K562 (cell line): ENCODE measurements around the gene UBN1. TPM values are rescaled to one million over a fixed set of nuclear protein-coding genes. Genes with fewer than 3 reads are reported as not detected.

Experiments
- CCNT2 ChIP-seq: IDR thresholded peaks from 2 replicates; pipeline ENCODE4 v1.6.1; 2011; ENCODE audit warnings: borderline replicate concordance, low read depth, mild to moderate bottlenecking, moderate library complexity, mixed read lengths, low read length; ENCODE audit not compliant: insufficient read length; ENCODE audit errors: extremely low read depth
- CHAMP1 ChIP-seq: fragments of 450-650 bp; IDR thresholded peaks from 2 replicates; pipeline ENCODE4 v1.6.1; 2016; ENCODE audit warnings: mild to moderate bottlenecking
- ETS1 ChIP-seq: conservative IDR thresholded peaks from 2 replicates; pipeline ENCODE4 v1.6.1; 2011; ENCODE audit warnings: low read depth, mild to moderate bottlenecking, low read length; ENCODE audit not compliant: control insufficient read depth
- FOXK1 ChIP-seq: sonication (generic); formaldehyde crosslinking; IDR thresholded peaks from 2 replicates; pipeline ENCODE4 v1.8.0; 2022; ENCODE audit warnings: missing genetic modification reagents, mild to moderate bottlenecking, borderline replicate concordance
- IRF2 ChIP-seq: sonication (generic); formaldehyde crosslinking; IDR thresholded peaks from 2 replicates; pipeline ENCODE4 v1.8.1; 2022; ENCODE audit warnings: mild to moderate bottlenecking, missing genetic modification reagents
- KLF13 ChIP-seq: fragments of 450-650 bp; IDR thresholded peaks from 2 replicates; pipeline ENCODE4 v1.6.1; 2016; ENCODE audit warnings: missing genetic modification characterization, low read depth, mild to moderate bottlenecking, missing compliant biosample characterization, moderate library complexity, borderline replicate concordance
- KLF16 ChIP-seq: IDR thresholded peaks from 2 replicates; pipeline ENCODE4 v1.6.1; 2016; ENCODE audit warnings: antibody characterized with exemption
- LARP7 ChIP-seq: fragments of 450-650 bp; IDR thresholded peaks from 2 replicates; pipeline ENCODE4 v1.6.1; 2016
- MAFG ChIP-seq: fragments of 450-650 bp; conservative IDR thresholded peaks from 2 replicates; pipeline ENCODE4 v1.6.1; 2016; ENCODE audit warnings: missing genetic modification characterization, missing compliant biosample characterization
- RBM22 ChIP-seq: fragments of 200-400 bp; formaldehyde crosslinking; IDR thresholded peaks from 2 replicates; pipeline ENCODE4 v1.6.1; 2018; ENCODE audit warnings: low read length, low read depth; ENCODE audit not compliant: poor library complexity, severe bottlenecking
- RFX7 ChIP-seq: fragments of 250-450 bp; sonication (Bioruptor Pico); IDR thresholded peaks from 2 replicates; pipeline ENCODE4 v1.5.1; 2021; ENCODE audit warnings: mild to moderate bottlenecking
- SP2 ChIP-seq: IDR thresholded peaks from 2 replicates; pipeline ENCODE4 v1.6.1; 2011; ENCODE audit warnings: mild to moderate bottlenecking, low read depth, low read length, moderate library complexity; ENCODE audit not compliant: poor library complexity, severe bottlenecking; ENCODE audit errors: extremely low read depth
- SPI1 ChIP-seq: IDR thresholded peaks from 2 replicates; pipeline ENCODE4 v1.6.1; 2011; ENCODE audit warnings: low read depth, low read length, control low read depth, borderline replicate concordance
- SUPT5H ChIP-seq: fragments of 450-650 bp; IDR thresholded peaks from 2 replicates; pipeline ENCODE4 v1.6.1; 2016
- ZNF354B ChIP-seq: fragments of 250-450 bp; sonication (Bioruptor Pico); IDR thresholded peaks from 2 replicates; pipeline ENCODE4 v1.4.0; 2020
- ZNF444 ChIP-seq: fragments of 250-450 bp; sonication (Bioruptor Pico); IDR thresholded peaks from 2 replicates; pipeline ENCODE4 v1.4.0; 2020; ENCODE audit warnings: mild to moderate bottlenecking, moderate library complexity
- ZNF584 ChIP-seq: fragments of 200-800 bp; sonication (Bioruptor generic); IDR thresholded peaks from 2 replicates; pipeline ENCODE4 v1.6.1; 2016; ENCODE audit warnings: low read depth, mild to moderate bottlenecking, missing genetic modification characterization, missing compliant biosample characterization
- ZNF79 ChIP-seq: fragments of 250-450 bp; sonication (Bioruptor Pico); IDR thresholded peaks from 2 replicates; pipeline ENCODE4 v1.4.0; 2020; ENCODE audit warnings: low read depth, mild to moderate bottlenecking, moderate library complexity
- polyA plus RNA-seq, 8 experiments: library from polyadenylated mRNA; depleted of rRNA in 4 of 8; stranded (reverse) in 5 of 8; unstranded in 3 of 8; fragments of >200 nt; fragmentation: Nextera tagmentation in 2 of 8; fragmentation: Illumina TruSeq in 1 of 8; extraction: Ambion mirVana in 2 of 8; extraction: Trizol in 1 of 8; gene quantifications; 2 replicates each; pipeline versions ENCODE4 v1.2.1 to v1.2.3, GENCODE V29; 2011 to 2014; ENCODE audit warnings: inconsistent platforms in 1 of 8, missing spikeins in 1 of 8
- total RNA-seq, 7 experiments: library from RNA; depleted of rRNA in 6 of 7; stranded (reverse); fragments of >200 nt in 6 of 7; fragmentation: Illumina TruSeq in 2 of 7; extraction: Trizol in 2 of 7; gene quantifications; 2 replicates each; pipeline versions ENCODE4 v1.2.1 to v1.2.3, GENCODE V29; 2011 to 2021; ENCODE audit warnings: low replicate concordance in 1 of 7
- TF ChIP-seq, protein P1 (sequence below), 2 experiments: fragments of 450-650 bp in 1 of 2; IDR thresholded peaks; 2 replicates each; pipeline ENCODE4 v1.6.1; 2011 to 2017; ENCODE audit warnings: low read depth in 2 of 2, antibody characterized with exemption in 1 of 2, borderline replicate concordance in 1 of 2, low read length in 1 of 2, mild to moderate bottlenecking in 1 of 2, mixed read lengths in 1 of 2; ENCODE audit not compliant: control insufficient read depth in 1 of 2
- TF ChIP-seq, protein P2 (sequence below): fragments of 150-350 bp; conservative IDR thresholded peaks from 2 replicates; pipeline ENCODE4 v1.6.1; 2014; ENCODE audit warnings: low read length

UBN1 gene
- total and polyA plus RNA-seq, 9 of the 15 experiments (the other 6 are each of a cell fraction or from before 2014, with no cell fraction given) = 1.5 to 45.7 (median 20.6) TPM

DNA sequence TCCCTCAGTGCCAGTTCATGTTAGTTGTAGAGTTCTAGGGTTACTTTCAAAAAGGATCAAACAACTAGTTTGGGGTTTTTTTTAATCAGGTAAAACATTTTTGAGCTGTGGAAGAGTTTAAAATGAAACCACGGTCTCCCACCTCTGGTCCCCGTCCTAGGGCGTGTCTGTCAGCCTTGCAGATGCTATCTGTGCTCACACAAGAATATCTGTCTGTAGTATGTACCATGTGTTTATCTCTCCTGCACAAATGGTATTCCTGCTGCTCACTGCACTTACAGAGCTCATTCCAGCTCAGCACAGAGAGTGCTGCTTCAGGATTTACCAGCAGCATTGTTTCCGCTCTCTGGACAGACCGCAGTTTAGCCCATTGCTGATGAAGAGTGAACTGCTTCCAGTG, 38.9 kb downstream of the UBN1 start (continued):
- TF ChIP-seq CCNT2 = peak; percentile 68
- TF ChIP-seq, protein P1, sequence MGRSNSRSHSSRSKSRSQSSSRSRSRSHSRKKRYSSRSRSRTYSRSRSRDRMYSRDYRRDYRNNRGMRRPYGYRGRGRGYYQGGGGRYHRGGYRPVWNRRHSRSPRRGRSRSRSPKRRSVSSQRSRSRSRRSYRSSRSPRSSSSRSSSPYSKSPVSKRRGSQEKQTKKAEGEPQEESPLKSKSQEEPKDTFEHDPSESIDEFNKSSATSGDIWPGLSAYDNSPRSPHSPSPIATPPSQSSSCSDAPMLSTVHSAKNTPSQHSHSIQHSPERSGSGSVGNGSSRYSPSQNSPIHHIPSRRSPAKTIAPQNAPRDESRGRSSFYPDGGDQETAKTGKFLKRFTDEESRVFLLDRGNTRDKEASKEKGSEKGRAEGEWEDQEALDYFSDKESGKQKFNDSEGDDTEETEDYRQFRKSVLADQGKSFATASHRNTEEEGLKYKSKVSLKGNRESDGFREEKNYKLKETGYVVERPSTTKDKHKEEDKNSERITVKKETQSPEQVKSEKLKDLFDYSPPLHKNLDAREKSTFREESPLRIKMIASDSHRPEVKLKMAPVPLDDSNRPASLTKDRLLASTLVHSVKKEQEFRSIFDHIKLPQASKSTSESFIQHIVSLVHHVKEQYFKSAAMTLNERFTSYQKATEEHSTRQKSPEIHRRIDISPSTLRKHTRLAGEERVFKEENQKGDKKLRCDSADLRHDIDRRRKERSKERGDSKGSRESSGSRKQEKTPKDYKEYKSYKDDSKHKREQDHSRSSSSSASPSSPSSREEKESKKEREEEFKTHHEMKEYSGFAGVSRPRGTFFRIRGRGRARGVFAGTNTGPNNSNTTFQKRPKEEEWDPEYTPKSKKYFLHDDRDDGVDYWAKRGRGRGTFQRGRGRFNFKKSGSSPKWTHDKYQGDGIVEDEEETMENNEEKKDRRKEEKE (IDR thresholded peaks at IDR 0.05; ENCODE audit: borderline replicate concordance in 1 of 2, control insufficient read depth in 1 of 2, low read depth in 2 of 2, low read length in 1 of 2) = no peak
- TF ChIP-seq, protein P2, sequence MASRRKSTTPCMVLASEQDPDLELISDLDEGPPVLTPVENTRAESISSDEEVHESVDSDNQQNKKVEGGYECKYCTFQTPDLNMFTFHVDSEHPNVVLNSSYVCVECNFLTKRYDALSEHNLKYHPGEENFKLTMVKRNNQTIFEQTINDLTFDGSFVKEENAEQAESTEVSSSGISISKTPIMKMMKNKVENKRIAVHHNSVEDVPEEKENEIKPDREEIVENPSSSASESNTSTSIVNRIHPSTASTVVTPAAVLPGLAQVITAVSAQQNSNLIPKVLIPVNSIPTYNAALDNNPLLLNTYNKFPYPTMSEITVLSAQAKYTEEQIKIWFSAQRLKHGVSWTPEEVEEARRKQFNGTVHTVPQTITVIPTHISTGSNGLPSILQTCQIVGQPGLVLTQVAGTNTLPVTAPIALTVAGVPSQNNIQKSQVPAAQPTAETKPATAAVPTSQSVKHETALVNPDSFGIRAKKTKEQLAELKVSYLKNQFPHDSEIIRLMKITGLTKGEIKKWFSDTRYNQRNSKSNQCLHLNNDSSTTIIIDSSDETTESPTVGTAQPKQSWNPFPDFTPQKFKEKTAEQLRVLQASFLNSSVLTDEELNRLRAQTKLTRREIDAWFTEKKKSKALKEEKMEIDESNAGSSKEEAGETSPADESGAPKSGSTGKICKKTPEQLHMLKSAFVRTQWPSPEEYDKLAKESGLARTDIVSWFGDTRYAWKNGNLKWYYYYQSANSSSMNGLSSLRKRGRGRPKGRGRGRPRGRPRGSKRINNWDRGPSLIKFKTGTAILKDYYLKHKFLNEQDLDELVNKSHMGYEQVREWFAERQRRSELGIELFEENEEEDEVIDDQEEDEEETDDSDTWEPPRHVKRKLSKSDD = no peak
- TF ChIP-seq IRF2 (CRISPR knock-in tag) = no peak
- TF ChIP-seq ZNF354B (CRISPR knock-in tag) = no peak
- TF ChIP-seq RBM22 = no peak
- no peak for TF ChIP-seq MAFG (tag)
- peak; percentile 58; the same call in 1 of the 2 replicates for TF ChIP-seq KLF16
- no peak for TF ChIP-seq RFX7
- no peak for TF ChIP-seq ZNF584
- no peak for TF ChIP-seq CHAMP1
- TF ChIP-seq ZNF444 (CRISPR knock-in tag) = no peak
- no peak for TF ChIP-seq SUPT5H
- no peak for TF ChIP-seq SP2
- TF ChIP-seq ETS1 = no peak
- no peak for TF ChIP-seq FOXK1
- no peak for TF ChIP-seq LARP7
- no peak for TF ChIP-seq KLF13 (tag)
- TF ChIP-seq ZNF79 (CRISPR knock-in tag) = no peak
- no peak for TF ChIP-seq SPI1
